WTC11 (cell line): ENCODE measurements around the gene C10orf95.

Experiments
- CTCF ChIP-seq: fragments of 200-600 bp; IDR thresholded peaks from 2 replicates; pipeline ENCODE4 v1.8.0; 2022; ENCODE audit warnings: antibody characterized with exemption
- NR1H2 ChIP-seq: sonication (generic); formaldehyde crosslinking; IDR thresholded peaks from 2 replicates; pipeline ENCODE4 v1.9.0; 2021; ENCODE audit warnings: mild to moderate bottlenecking, moderate library complexity, missing genetic modification reagents

DNA sequence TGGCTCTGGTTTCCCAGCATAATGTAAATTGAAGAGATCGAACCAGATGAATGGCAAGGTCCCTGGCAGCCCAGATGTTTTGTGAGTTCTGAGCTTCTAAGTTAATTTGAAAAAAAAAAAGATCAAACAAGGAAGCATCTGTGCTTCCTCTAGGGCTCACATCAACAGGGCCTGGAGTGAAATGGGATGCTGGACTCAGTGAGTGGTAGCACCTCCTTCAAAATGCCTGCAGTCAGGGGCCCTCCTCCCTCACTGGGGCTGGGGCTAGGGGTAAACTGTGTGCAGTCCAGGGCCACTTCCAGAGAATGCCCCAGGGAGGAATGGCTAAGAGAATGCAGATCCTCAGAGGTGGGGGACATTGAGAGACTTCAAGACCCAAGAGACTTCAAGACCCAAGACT, 13.0 kb downstream of the C10orf95 start:
- TF ChIP-seq NR1H2 (CRISPR knock-in tag) (no peak), CTCF (no peak)
